ENCODE results near the gene TNFRSF19. TPM values are rescaled to one million over a fixed set of nuclear protein-coding genes. Genes with fewer than 3 reads are reported as not detected.

Gene TNFRSF19
- total and polyA plus RNA-seq, 2 of the 8 experiments (the other 6 are each of a cell fraction or from before 2014, with no cell fraction given), result 0.50 to 0.95 TPM

GRCh38 chr13:23571431-23571830 lies 1.2 kb downstream of the TNFRSF19 start:
- CTCF ChIA-PET (ENCODE audit: partially characterized antibody), result interaction anchor here (1.0 to 1.7 kb wide), 3 partner anchors 10 to 101 kb away, joined by 3 to 5 read pairs (median 3); no protein-coding TSS in a partner anchor
- Histone ChIP-seq H3K79me1 (ENCODE audit: low read depth, low read length) (no peaks in the 10 kb centered on the region), H3K9ac (replicated peaks in 1 of 4; ENCODE audit: extremely low read depth in 1 of 4, low read depth in 3 of 4, low read length in 3 of 4) (no peak overlapping the region), H2BK20ac (ENCODE audit: low read length) (no peak overlapping the region), H3K4me3 (ENCODE audit: extremely low read depth in 1 of 4, insufficient read depth in 2 of 4, low read depth in 3 of 4, low read length in 4 of 4) (no peak overlapping the region), H3K23ac (ENCODE audit: insufficient read length) (no peak overlapping the region), H3K27me3 (replicated peaks in 1 of 4; ENCODE audit: control insufficient read depth in 3 of 4, extremely low read depth in 1 of 4, insufficient read depth in 3 of 4, low read length in 3 of 4) (no peaks in the 10 kb centered on the region; a peak in 1 of 7 replicates), H3K9me3 (ENCODE audit: insufficient read depth in 2 of 2, low read depth in 1 of 2, low read length in 1 of 2) (no peaks in the 10 kb centered on the region), H4K20me1 (replicated peaks in 1 of 2; ENCODE audit: control insufficient read depth in 1 of 2, insufficient read depth in 2 of 2, low read length in 2 of 2) (no peaks in the 10 kb centered on the region), H3K14ac (ENCODE audit: insufficient read length) (no peak overlapping the region), H4K5ac (ENCODE audit: insufficient read length, low read depth, low read length) (no peak overlapping the region), H4K91ac (replicated peaks; ENCODE audit: insufficient read length, low read length) (no peak overlapping the region), H2BK12ac (ENCODE audit: low read depth, low read length) (no peak overlapping the region), H3K23me2 (ENCODE audit: low read depth, low read length) (no peaks in the 10 kb centered on the region), H3K79me2 (ENCODE audit: control insufficient read depth in 1 of 2, insufficient read depth in 2 of 2, low read length in 2 of 2) (no peaks in the 10 kb centered on the region), H2AFZ (ENCODE audit: low read length) (no peak overlapping the region), H3K4ac (replicated peaks; ENCODE audit: insufficient read length, low read depth, low read length) (no peak overlapping the region), H2BK5ac (ENCODE audit: low read depth, low read length) (no peak overlapping the region), H3K36me3 (ENCODE audit: control insufficient read depth in 2 of 4, insufficient read depth in 4 of 4, low read length in 3 of 4) (no peaks in the 10 kb centered on the region), H2AK5ac (ENCODE audit: low read depth, low read length) (no peak overlapping the region), H2BK15ac (ENCODE audit: low read length) (no peak overlapping the region), H2BK120ac (replicated peaks; ENCODE audit: low read depth, low read length) (no peak overlapping the region), H3K56ac (replicated peaks; ENCODE audit: insufficient read length, low read depth, low read length) (no peak overlapping the region), H4K8ac (ENCODE audit: extremely low read depth, insufficient read depth, low read length) (no peak overlapping the region), H3K4me1 (replicated peaks in 1 of 4; ENCODE audit: control insufficient read depth in 3 of 4, insufficient read depth in 4 of 4, low read length in 3 of 4) (peaks cover 0 to 8% (median 2%) of the 10 kb centered on the region in 4 experiments; a peak in 5 of 7 replicates), H3K18ac (ENCODE audit: extremely low read depth, low read length) (no peak overlapping the region), H3K4me2 (ENCODE audit: insufficient read depth in 1 of 2, low read depth in 2 of 2, low read length in 2 of 2) (no peak overlapping the region), H3K27ac (ENCODE audit: low read depth, low read length) (no peak overlapping the region)
- POLR2A ChIA-PET (ENCODE audit: partially characterized antibody), result no interaction called here
- 83% methylated on average over 2 of the region's 2 CpGs; no CpG with 5 or more reads in 1 of the 2 experiments for WGBS, 2 experiments (ENCODE audit: extremely low coverage in 1 of 2, insufficient coverage in 1 of 2, insufficient read length in 1 of 2, insufficient replicate concordance in 2 of 2, low coverage in 1 of 2, low lambda C conversion rate in 2 of 2, missing lambda C conversion rate in 1 of 2)
- FAIRE-seq (no peak), DNase-seq (ENCODE audit: low read depth in 1 of 2, low spot score in 2 of 2) (no peak)
- no peak for TF ChIP-seq SIRT6 (IDR thresholded peaks at IDR 0.05; ENCODE audit: low read length)
- TF ChIP-seq RAD21 (IDR thresholded peaks at IDR 0.05 in 1 of 2, conservative IDR thresholded peaks at IDR 0.05 in 1 of 2; ENCODE audit: low read depth in 2 of 2, low read length in 2 of 2), result no peak
- TF ChIP-seq ASH2L (IDR thresholded peaks at IDR 0.05; ENCODE audit: low read length), result no peak
- TF ChIP-seq TCF12 (IDR thresholded peaks at IDR 0.05; ENCODE audit: low read depth, low read length), result no peak
- TF ChIP-seq CBX5 (IDR thresholded peaks at IDR 0.05; ENCODE audit: low read depth, low read length), result no peak
- TF ChIP-seq HDAC6 (IDR thresholded peaks at IDR 0.05; ENCODE audit: low read depth, low read length), result no peak
- TF ChIP-seq CEBPB (IDR thresholded peaks at IDR 0.05; ENCODE audit: low read depth, low read length), result no peak
- no peak for TF ChIP-seq KDM5A (IDR thresholded peaks at IDR 0.05; ENCODE audit: low read length)
- TF ChIP-seq E2F6 (IDR thresholded peaks at IDR 0.05), result no peak
- no peak for TF ChIP-seq TAF1 (IDR thresholded peaks at IDR 0.05; ENCODE audit: low read depth, low read length)
- TF ChIP-seq EGR1 (IDR thresholded peaks at IDR 0.05; ENCODE audit: borderline replicate concordance, low read depth, low read length), result no peak
- TF ChIP-seq KDM1A (IDR thresholded peaks at IDR 0.05; ENCODE audit: borderline replicate concordance, low read length), result no peak
- no peak for TF ChIP-seq ATF2 (IDR thresholded peaks at IDR 0.05; ENCODE audit: low read length)
